ENCODE data around the gene GPR107.

GPR107 gene

GRCh38 chr9:130027533-130028365 lies 26.0 kb upstream of the GPR107 start:
- no peak for DNase-seq (ENCODE audit: low read depth in 2 of 2)

DNA sequence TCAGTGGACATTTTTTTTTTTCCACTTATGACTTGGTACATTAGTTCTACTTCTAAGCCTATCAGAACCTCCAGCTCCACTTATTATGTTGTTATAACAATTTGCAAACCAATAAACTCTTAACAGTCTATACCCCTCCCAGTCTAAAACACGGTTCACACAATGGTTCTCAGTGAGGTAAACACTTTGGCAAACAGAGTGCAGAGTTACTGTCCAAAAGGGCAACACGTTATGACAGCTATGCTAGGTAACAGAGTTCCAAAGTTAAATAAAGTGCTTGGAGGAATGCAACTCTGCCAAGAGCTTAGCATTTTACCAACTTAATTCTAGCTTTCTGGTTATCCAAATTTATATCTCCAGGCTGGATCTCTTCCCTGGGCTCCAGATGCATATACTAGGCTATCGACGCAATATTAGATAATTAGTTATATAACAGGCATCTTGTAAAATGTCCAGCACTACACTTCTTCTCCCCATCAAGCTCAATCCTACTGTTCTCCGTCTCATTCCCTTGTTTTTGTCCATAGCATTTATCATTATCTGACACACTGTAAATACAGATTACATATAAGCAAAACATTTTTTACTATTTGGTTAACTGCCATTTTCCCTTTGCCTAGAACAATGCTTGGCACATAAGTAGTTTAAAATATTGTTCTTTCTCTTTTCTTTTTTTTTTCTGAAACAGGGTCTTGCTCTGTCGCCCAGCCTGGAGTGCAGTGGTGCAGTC lies 25.0 kb upstream of the GPR107 start:
- no peak for DNase-seq (ENCODE audit: low read depth in 2 of 2)

GRCh38 chr9:130029223-130029973 lies 24.3 kb upstream of the GPR107 start:
- DNase-seq (ENCODE audit: low read depth in 2 of 2), result no peak

DNA sequence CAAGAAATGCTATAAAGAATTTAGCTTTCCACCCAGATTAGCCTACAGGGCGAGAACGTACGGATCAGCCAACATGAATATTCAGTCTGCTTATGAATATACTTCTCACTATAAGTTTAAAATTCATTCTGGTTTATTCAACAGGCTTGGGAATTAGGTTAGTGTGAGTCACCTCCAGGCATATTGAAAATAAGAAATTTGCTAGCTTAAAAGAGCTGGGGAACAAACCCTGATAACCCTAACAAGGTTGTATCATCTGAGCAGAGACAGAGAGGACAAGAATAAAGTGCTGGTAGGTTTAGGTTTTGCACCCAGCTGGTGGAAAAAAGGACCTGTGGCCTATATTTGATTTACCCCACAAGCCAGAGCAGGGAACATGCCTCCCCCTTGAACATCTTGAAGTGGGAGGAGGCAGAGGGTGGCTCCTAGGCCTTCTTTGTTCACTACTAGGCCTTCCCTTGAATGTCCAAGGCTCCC lies 23.0 kb upstream of the GPR107 start:
- no peak for DNase-seq (ENCODE audit: low read depth in 2 of 2)

DNA sequence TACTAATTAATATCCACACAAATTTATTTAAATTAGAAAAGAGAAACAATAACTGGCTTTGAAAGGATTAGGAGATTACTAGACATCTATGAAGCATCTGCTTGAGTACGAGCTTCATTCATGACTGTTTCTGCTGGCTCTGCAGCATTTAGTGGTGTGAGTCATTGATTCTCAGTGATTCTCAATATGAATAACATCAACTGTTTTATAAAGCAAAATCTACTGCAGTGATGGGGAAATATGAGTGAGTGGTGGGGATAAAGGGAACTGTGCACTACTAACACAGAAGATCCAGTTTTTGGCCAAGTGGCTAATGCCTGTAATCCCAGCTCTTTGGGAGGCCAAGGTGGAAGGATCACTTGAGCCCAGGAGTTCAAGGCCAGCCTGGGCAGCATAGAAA lies 19.1 kb upstream of the GPR107 start:
- DNase-seq (ENCODE audit: low read depth in 2 of 2), result no peak

DNA sequence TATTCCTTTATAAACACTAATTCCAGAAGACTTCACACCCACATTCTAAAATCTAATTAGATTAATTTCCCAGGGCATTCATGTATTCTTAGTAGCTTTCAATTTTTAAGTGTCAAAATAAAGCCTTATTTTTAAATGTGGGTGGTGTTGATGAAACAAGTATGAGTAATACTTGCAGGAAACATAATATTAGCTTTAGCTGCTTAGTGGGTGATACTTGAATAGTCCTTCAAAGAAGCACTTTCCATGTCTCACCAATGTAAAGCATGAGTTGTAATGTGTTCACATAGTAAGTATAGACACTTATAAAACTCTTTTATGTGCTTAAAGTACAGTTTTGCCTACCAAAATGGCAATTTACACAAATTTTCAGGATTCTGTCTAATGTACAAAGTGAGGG lies 17.6 kb upstream of the GPR107 start:
- DNase-seq (ENCODE audit: low read depth in 2 of 2), result no peak

DNA sequence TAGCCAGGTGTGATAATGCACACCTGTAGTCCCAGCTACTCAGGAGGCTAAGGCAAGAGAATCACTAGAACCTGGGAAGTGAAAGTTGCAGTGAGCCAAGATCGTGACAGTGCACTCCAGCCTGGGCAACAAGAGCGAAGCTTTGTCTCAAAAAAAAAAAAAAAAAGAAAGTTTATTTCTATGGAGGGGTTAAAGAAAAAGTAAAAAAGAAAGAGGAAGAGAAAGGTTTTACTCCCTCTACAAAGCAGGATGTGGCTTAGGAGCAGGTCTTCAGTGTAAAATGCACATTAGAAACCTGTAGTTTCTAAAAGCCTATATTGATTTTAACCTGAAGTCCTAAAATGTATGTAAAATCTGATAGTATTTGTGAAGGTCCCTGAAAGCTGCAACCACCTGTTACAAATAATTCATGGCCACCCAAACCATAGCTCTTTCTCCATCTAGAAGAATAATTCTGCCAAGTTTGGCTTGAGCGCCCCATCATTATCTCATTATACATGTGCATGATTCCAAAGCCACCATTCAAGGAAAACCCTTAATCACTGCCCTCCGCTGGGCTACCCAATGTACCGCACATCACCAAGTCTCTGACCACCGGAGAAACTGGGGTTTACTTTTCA lies 14.1 kb upstream of the GPR107 start:
- DNase-seq (ENCODE audit: low read depth in 2 of 2), result no peak

GRCh38 chr9:130040984-130041647 lies 12.6 kb upstream of the GPR107 start:
- no peak for DNase-seq (ENCODE audit: low read depth in 2 of 2)

DNA sequence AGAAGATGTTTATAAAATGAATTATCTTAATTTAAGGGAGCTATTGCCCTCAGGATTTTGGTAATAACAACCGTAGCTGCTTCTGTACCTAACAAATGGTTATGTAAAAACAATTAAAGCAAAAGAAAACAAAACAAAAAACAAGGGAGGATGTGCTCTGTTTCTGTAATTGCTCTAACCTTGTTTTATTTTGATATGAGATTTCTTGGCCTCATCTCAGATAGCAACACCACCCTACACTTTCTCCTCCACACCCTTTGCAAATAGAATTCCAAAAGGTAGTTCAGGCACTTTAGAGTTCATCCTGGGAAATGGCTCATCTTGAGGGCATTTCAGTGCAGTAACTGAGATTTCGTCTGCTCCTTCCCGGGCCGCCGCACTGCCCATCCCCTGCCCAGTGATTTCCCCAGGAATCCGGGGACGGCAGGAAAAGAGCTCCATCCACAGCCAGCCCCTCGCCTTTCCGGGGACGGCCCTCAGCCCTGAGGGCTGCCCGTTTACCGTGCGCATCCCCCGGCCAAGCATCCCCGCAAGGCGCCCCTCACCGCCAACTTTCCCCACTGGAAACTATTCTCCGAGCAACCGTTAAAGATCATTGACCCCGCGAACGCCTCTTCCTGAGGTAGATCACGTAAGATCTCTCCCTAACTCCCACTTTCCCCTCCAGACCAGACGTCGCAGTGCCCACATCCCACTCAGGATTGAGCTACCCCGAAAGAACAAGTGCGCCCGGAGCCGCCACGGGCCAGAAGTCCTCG lies 11.9 kb upstream of the GPR107 start:
- DNase-seq (ENCODE audit: low read depth in 2 of 2), result no peak

- peak in 1 of 2 donors; percentile 40 for DNase-seq (ENCODE audit: low read depth in 2 of 2)
Measured at GRCh38 chr9:130042406-130042884, 11.3 kb upstream of the GPR107 start.

DNA sequence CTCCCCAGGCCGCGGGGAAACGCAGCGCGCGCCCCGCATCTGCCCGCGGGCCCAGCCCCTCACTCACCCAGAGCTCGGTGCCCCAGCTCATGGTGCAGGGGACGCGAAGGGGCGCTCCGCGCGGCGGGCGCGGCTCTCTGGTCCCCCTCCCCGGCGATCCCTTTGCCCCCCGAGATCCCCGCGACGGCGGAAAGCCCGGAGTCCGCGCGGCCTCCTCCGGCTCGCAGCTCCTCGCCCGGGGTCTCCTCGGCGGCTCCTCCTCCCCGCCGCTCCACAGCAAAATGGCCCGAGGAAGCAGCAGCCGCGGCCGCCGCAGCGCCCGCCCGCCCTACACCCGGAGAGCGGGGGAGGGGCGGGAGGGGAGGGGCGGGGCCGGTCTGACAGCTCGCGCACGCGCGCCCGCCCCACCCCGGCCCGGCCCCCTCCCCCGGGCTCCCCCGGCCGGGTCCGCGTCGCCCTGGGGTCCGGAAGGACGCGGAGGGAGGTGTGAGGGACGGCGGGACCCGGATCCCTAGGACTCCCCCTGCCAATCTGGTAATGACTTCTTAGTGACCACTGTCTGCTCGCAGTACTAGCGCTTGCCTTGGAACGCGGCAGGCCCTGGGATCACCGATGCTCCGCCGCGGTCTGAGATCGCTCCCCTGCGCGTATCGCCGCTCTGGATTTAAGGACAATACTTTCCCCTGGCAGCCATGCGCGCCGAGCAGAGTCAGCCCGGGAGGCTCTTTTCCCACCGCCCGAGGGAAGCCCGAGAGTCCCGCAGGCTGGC lies 10.6 kb upstream of the GPR107 start, which contains the start of gene FNBP1:
FNBP1 (minus strand) TSS at position 305 of the 769 bp plus-strand sequence; CDS start at position 91, 214 bp downstream.
- peak; percentile 70 to 80 for DNase-seq (ENCODE audit: low read depth in 2 of 2)

- DNase-seq (ENCODE audit: low read depth in 2 of 2), result no peak
Measured at GRCh38 chr9:130043654-130044623, 9.8 kb upstream of the GPR107 start.

DNA sequence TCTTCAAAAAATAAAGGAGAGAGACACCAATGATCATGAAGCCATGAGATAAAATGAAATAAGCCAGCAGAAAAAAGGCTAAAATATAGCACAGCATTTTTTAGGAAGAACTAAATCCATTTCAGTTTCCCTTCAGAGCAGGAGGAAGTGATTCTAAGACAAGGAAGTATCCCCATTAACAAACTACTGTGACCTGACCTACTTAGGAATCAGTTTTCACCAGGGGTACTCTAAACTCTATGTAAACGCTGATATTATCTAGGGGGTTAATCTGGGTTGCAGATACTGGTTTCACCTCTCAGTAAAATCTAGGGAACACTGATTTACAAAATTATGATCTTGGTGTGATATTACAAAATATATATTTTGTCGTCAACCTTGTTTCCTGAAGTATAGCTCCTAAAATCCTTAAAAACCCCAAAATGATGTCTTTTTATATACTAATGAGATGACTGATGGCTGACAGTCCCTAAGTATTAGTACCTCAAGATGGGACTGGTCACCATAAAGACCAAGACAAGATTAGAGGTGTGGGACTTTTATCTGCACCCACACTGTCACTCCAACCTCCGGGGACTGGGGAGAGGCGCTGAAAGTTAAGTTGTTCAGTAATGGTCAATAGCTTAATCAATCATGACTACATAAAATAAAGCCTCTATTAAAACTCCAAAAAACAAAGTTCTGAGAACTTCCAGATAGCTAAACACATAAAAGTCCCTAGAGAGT lies 7.8 kb upstream of the GPR107 start:
- no peak for DNase-seq (ENCODE audit: low read depth in 2 of 2)

DNA sequence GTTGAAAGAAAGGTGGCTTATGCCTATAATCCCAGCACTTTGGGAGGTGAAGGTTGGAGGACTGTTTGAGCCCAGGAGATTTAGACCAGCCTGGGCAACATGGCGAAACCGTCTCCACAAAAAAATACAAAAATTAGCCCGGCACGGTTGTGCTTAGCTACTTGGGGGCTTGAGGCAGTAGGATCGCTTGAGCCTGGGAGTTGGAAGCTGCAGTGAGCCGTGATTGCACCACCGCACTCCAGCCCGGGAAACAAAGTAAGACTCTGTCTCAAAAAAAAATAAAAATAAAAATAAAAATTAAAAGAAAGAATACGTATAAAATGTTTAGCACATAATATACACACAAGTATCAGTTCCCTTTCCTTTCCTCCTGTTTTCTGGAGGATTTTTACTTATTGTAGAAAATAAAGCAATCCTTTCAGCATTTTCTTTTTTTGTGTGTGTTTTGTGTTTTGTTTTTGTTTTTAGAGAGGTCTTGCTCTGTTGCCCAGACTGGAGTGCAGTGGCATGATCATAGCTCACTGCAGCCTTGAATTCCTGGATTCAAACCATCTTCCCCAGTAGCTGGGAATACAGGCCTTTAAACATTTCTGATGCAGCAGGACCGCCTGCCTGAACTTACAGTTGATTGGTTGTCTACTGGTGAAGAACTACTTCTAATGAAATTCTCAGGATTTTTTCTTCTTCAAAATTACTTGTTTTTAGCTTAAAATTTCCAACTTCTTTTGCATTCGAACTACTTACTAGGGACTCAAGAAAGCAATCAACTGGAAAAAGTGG lies 4.1 kb upstream of the GPR107 start:
- no peak for DNase-seq (ENCODE audit: low read depth in 2 of 2)

DNA sequence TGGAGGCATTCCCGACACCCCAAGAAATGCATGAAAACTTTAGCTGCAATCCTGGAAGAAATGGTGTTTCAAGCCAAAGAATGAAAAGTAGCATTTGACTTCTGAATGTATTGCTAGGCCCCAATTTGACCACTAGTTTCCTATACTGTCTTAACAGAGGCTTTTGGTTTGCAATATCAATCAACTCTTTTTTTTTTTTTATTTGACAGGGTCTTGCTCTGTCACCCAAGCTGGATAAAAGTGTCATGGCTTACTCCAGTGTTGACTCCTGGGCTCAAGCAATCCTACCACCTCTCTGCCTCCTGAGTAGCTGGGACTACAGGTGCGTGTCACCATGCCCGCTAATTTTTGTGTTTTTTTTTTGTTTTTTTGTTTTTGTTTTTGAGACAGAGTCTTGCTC lies 3.2 kb upstream of the GPR107 start:
- DNase-seq (ENCODE audit: low read depth in 2 of 2), result no peak

DNA sequence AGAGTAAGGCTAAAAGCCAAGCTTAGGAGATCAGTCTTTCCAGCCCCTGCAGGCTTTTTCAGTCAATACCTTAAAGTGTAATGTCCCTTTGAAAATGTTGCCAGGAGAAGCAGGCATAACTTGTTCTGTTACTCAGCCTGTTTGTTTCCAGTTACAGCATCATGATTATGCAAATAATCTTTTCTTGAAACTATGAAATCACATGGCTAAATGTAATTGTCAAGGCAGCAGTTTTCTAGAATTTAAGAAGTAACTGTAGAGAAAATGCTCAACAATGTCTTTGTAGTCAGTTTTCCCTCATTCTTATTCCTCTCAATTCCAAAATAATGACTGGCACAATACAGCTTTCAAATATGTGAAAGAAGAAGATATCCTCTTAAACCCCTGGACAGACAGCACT lies 1.9 kb upstream of the GPR107 start:
- DNase-seq (ENCODE audit: low read depth in 2 of 2), result no peak

- no peak for DNase-seq (ENCODE audit: low read depth in 2 of 2)
Measured at GRCh38 chr9:130053109-130053503, 600 bp upstream of the GPR107 start.

All from stimulated activated CD4-positive, alpha-beta T cell treated with anti-CD3 and anti-CD28 coated beads, Interleukin-1b, Interleukin-23, amount 100 ng/mL, for 4 hours (primary cell).